IMR-90 (cell line): ENCODE data around the gene RSBN1. TPM values are rescaled to one million over a fixed set of nuclear protein-coding genes. Genes with fewer than 3 reads are reported as not detected.

Experiments used
- ATAC-seq: fragments of 200-7000 bp; cut with Tn5 transposase; 2 replicates; pipeline ENCODE4 v1.9.1; 2020; ENCODE audit warnings: low read depth, mild to moderate bottlenecking, moderate library complexity
- BruUV-seq: library from RNA; stranded (reverse); fragments of 400-500 nt; replicated peaks from 2 replicates; lab custom pipeline; 2021; lab: Mats Ljungman, UMichigan
- CTCF ChIA-PET: fragments of 300-600 bp; formaldehyde crosslinking; extraction: SDS; loops from one replicate; lab custom pipeline; 2021; ENCODE audit warnings: antibody characterized with exemption; lab: Yijun Ruan, JAX
- POLR2A ChIA-PET: fragments of 300-600 bp; sonication (Branson Sonifier 250); formaldehyde crosslinking; loops from one replicate; lab custom pipeline; 2022; ENCODE audit warnings: antibody characterized with exemption; ENCODE audit not compliant: unreplicated experiment; lab: Charles Lee
- DNase-seq: peaks from one replicate; pipeline ENCODE4 v3.0.0; 2013
- H2AFZ ChIP-seq: replicated peaks from 2 replicates; pipeline ENCODE3; 2013; ENCODE audit warnings: low read length, mild to moderate bottlenecking; ENCODE audit not compliant: poor library complexity
- H2AK5ac ChIP-seq: 2 replicates; pipeline ENCODE4 v1.6.1; 2013; ENCODE audit warnings: low read depth, low read length, inconsistent platforms
- H2AK9ac ChIP-seq: replicated peaks from 2 replicates; pipeline ENCODE3; 2013; ENCODE audit warnings: mild to moderate bottlenecking, low read depth, low read length, moderate library complexity; ENCODE audit not compliant: poor library complexity
- H2BK120ac ChIP-seq: 2 replicates; pipeline ENCODE4 v1.6.1; 2013; ENCODE audit warnings: low read depth, low read length, inconsistent platforms
- H2BK15ac ChIP-seq: 3 replicates; pipeline ENCODE4 v1.6.1; 2013; ENCODE audit warnings: low read depth, low read length, inconsistent platforms
- H2BK20ac ChIP-seq: 2 replicates; pipeline ENCODE4 v1.6.1; 2013; ENCODE audit warnings: low read depth, mild to moderate bottlenecking, inconsistent platforms, low read length, moderate library complexity
- H2BK5ac ChIP-seq: 2 replicates; pipeline ENCODE4 v1.6.1; 2013; ENCODE audit warnings: mild to moderate bottlenecking, low read depth, low read length, inconsistent platforms; ENCODE audit not compliant: poor library complexity, severe bottlenecking
- H3K14ac ChIP-seq: replicated peaks from 2 replicates; pipeline ENCODE4 v1.6.1; 2013; ENCODE audit warnings: low read depth, low read length, inconsistent platforms
- H3K18ac ChIP-seq: 2 replicates; pipeline ENCODE4 v1.6.1; 2013; ENCODE audit warnings: low read depth, low read length, control low read depth
- H3K23ac ChIP-seq: 2 replicates; pipeline ENCODE4 v1.6.1; 2013; ENCODE audit warnings: low read depth, low read length, inconsistent platforms
- H3K27ac ChIP-seq: 2 replicates; pipeline ENCODE4 v1.5.1; 2013; ENCODE audit warnings: mild to moderate bottlenecking, control low read depth, low read length; ENCODE audit not compliant: insufficient read depth
- H3K27me3 ChIP-seq: 2 replicates; pipeline ENCODE4 v1.6.1; 2013; ENCODE audit warnings: low read length; ENCODE audit not compliant: control insufficient read depth, insufficient read depth
- H3K36me3 ChIP-seq: 2 replicates; pipeline ENCODE4 v1.6.1; 2013; ENCODE audit warnings: low read length, mixed read lengths; ENCODE audit not compliant: control insufficient read depth, insufficient read depth
- H3K4ac ChIP-seq: 2 replicates; pipeline ENCODE4 v1.6.1; 2013; ENCODE audit warnings: low read depth, low read length, inconsistent platforms
- H3K4me1 ChIP-seq: 2 replicates; pipeline ENCODE4 v1.6.1; 2013; ENCODE audit warnings: low read length, mixed read lengths; ENCODE audit not compliant: control insufficient read depth, insufficient read depth
- H3K4me2 ChIP-seq: 2 replicates; pipeline ENCODE4 v1.6.1; 2013; ENCODE audit warnings: low read depth, mild to moderate bottlenecking, control low read depth, low read length, moderate library complexity
- H3K4me3 ChIP-seq: 2 replicates; pipeline ENCODE4 v1.5.1; 2013; ENCODE audit warnings: low read depth, mild to moderate bottlenecking, control low read depth, low read length, moderate library complexity; ENCODE audit not compliant: insufficient read depth
- H3K56ac ChIP-seq: 2 replicates; pipeline ENCODE4 v1.6.1; 2013; ENCODE audit warnings: low read length, inconsistent platforms; ENCODE audit not compliant: insufficient read depth; ENCODE audit errors: extremely low read depth
- H3K79me1 ChIP-seq, 2 experiments: 2 replicates each; pipeline ENCODE4 v1.6.1; 2013; ENCODE audit warnings: low read length in 2 of 2, inconsistent platforms in 1 of 2, low read depth in 1 of 2
- H3K9ac ChIP-seq: 2 replicates; pipeline ENCODE4 v1.6.1; 2013; ENCODE audit warnings: low read depth, low read length, control low read depth
- H3K9me1 ChIP-seq: 2 replicates; pipeline ENCODE4 v1.6.1; 2013; ENCODE audit warnings: low read length, inconsistent platforms; ENCODE audit not compliant: insufficient read depth
- H3K9me3 ChIP-seq: 2 replicates; pipeline ENCODE4 v1.6.1; 2013; ENCODE audit warnings: low read length; ENCODE audit not compliant: control insufficient read depth, insufficient read depth
- H4K20me1 ChIP-seq: 2 replicates; pipeline ENCODE4 v1.6.1; 2013; ENCODE audit warnings: low read length, inconsistent platforms; ENCODE audit not compliant: insufficient read depth
- H4K5ac ChIP-seq: 2 replicates; pipeline ENCODE4 v1.6.1; 2013; ENCODE audit warnings: mild to moderate bottlenecking, low read depth, low read length, control low read depth
- H4K8ac ChIP-seq, 2 experiments: 2 replicates each; pipeline ENCODE4 v1.6.1; 2013; ENCODE audit warnings: low read depth in 2 of 2, low read length in 2 of 2, control low read depth in 1 of 2, inconsistent platforms in 1 of 2
- H4K91ac ChIP-seq: 2 replicates; pipeline ENCODE4 v1.6.1; 2013; ENCODE audit warnings: low read depth, low read length, inconsistent platforms; ENCODE audit not compliant: insufficient read depth
- BHLHE40 ChIP-seq: fragments of 150-350 bp; IDR thresholded peaks from 2 replicates; pipeline ENCODE4 v1.6.1; 2016; ENCODE audit warnings: mild to moderate bottlenecking, low read depth, low read length
- MXI1 ChIP-seq: IDR thresholded peaks from 2 replicates; pipeline ENCODE4 v1.6.1; 2012; ENCODE audit warnings: low read depth, mild to moderate bottlenecking, low read length, moderate library complexity, borderline replicate concordance
- RCOR1 ChIP-seq: IDR thresholded peaks from 2 replicates; pipeline ENCODE4 v1.6.1; 2012; ENCODE audit warnings: mild to moderate bottlenecking, low read length, improper control_type of control experiment; ENCODE audit not compliant: insufficient replicate concordance
- WGBS, 2 experiments: methylation state at CpG; one replicate each; pipeline versions ENCODE4 v1.1.5 to v1.1.7; 2013; ENCODE audit warnings: missing lambda C conversion rate in 2 of 2; ENCODE audit not compliant: insufficient read length in 1 of 2; ENCODE audit errors: extremely low coverage in 2 of 2; 5-methylcytosine and 5-hydroxymethylcytosine counted together
- dilution Hi-C: fragments of 300-500 bp; cut with HindIII; formaldehyde crosslinking; loops from one replicate; pipeline ENCODE4 v1.14.3; 2018; ENCODE audit warnings: low sequenced_read_pairs; ENCODE audit not compliant: unreplicated experiment
- in situ Hi-C: fragments of 300-500 bp; cut with MboI; formaldehyde crosslinking; loops from 3 replicates; pipeline ENCODE4 v1.14.3; 2019; ENCODE audit warnings: low sequenced_read_pairs, inconsistent platforms, mixed read lengths
- intact Hi-C: fragments of 100-400 bp; cut with micrococcal nuclease; formaldehyde crosslinking; loops from 2 replicates; pipeline ENCODE4 v1.10.0; 2022
- polyA plus RNA-seq, 3 experiments: library from polyadenylated mRNA; depleted of rRNA; stranded (reverse); fragments of >200 nt; gene quantifications; 2 replicates each; pipeline ENCODE4 v1.2.3, GENCODE V29; 2012; ENCODE audit warnings: low replicate concordance in 1 of 3
- total RNA-seq: library from RNA; depleted of rRNA; stranded (reverse); fragments of >200 nt; gene quantifications from 2 replicates; pipeline ENCODE4 v1.2.3, GENCODE V29; 2012
- TF ChIP-seq, protein P1 (sequence below): conservative IDR thresholded peaks from 2 replicates; pipeline ENCODE4 v1.5.1; 2012; ENCODE audit warnings: mild to moderate bottlenecking, low read depth, low read length, improper control_type of control experiment
- TF ChIP-seq, protein P2 (sequence below): fragments of 150-350 bp; IDR thresholded peaks from 2 replicates; pipeline ENCODE4 v1.6.1; 2016; ENCODE audit warnings: low read depth, mild to moderate bottlenecking, low read length, moderate library complexity, borderline replicate concordance

RSBN1 gene
- total and polyA plus RNA-seq, 2 of the 4 experiments (the other 2 are of a cell fraction), result 5.3 to 11.7 TPM

DNA sequence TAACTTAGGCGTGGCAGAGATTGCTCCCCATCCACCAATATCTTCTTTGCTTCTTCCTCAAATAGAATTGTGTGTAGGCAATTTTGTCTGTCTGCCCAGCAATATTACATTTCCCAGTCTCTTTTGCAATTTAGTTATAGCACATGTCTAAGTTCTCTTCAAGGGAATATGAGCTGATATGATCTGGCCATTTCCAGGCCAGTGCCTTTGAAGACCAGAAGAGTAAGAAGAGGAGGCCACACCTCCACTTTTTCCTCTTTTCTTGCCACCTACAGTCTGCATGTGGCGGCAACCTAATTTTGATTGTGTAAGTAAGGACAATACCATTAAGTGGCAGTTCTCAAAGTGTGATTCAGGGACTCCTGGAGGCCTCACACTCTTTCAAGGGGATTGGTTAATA, 6.3 kb upstream of the RSBN1 start:
- H3K56ac ChIP-seq, result no peak overlapping the region
- no peaks in the 10 kb centered on the region for H3K79me1 ChIP-seq
- DNase-seq (no peak), ATAC-seq (no peak)
- H3K9ac ChIP-seq, result no peak overlapping the region
- no peak overlapping the region for H3K4me3 ChIP-seq
- no peaks in the 10 kb centered on the region for H3K9me1 ChIP-seq
- no peaks in the 10 kb centered on the region for H3K4me1 ChIP-seq
- H2BK5ac ChIP-seq, result no peak overlapping the region
- no peak overlapping the region for H2BK120ac ChIP-seq
- no CpG with 5 or more reads among the region's 2 CpGs for WGBS, 2 experiments
- intact Hi-C loops (loop anchor here (10.0 kb wide), 1 partner anchor 424 kb away; the partner anchor contains the start of gene MAGI3), in situ Hi-C loops (no loop called here), dilution Hi-C loops (no loop called here)
- no peaks in the 10 kb centered on the region for H3K27me3 ChIP-seq
- no peak overlapping the region for H3K14ac ChIP-seq
- no peak overlapping the region for H3K4ac ChIP-seq
- H2AK9ac ChIP-seq, result no peak overlapping the region
- H3K27ac ChIP-seq, result no peak overlapping the region
- no TSS peak for BruUV-seq
- no peaks in the 10 kb centered on the region for H4K20me1 ChIP-seq
- no peaks in the 10 kb centered on the region for H3K36me3 ChIP-seq
- H2AK5ac ChIP-seq, result no peak overlapping the region
- no peak overlapping the region for H2BK20ac ChIP-seq
- H2AFZ ChIP-seq, result no peak overlapping the region
- ChIA-PET CTCF (no interaction called here), POLR2A (no interaction called here)
- H2BK15ac ChIP-seq, result no peak overlapping the region
- H3K18ac ChIP-seq, result no peak overlapping the region
- TF ChIP-seq MXI1, result no peak
- no peak for TF ChIP-seq BHLHE40
- TF ChIP-seq RCOR1, result no peak
- TF ChIP-seq, protein P1, sequence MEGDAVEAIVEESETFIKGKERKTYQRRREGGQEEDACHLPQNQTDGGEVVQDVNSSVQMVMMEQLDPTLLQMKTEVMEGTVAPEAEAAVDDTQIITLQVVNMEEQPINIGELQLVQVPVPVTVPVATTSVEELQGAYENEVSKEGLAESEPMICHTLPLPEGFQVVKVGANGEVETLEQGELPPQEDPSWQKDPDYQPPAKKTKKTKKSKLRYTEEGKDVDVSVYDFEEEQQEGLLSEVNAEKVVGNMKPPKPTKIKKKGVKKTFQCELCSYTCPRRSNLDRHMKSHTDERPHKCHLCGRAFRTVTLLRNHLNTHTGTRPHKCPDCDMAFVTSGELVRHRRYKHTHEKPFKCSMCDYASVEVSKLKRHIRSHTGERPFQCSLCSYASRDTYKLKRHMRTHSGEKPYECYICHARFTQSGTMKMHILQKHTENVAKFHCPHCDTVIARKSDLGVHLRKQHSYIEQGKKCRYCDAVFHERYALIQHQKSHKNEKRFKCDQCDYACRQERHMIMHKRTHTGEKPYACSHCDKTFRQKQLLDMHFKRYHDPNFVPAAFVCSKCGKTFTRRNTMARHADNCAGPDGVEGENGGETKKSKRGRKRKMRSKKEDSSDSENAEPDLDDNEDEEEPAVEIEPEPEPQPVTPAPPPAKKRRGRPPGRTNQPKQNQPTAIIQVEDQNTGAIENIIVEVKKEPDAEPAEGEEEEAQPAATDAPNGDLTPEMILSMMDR, result no peak
- TF ChIP-seq, protein P2, sequence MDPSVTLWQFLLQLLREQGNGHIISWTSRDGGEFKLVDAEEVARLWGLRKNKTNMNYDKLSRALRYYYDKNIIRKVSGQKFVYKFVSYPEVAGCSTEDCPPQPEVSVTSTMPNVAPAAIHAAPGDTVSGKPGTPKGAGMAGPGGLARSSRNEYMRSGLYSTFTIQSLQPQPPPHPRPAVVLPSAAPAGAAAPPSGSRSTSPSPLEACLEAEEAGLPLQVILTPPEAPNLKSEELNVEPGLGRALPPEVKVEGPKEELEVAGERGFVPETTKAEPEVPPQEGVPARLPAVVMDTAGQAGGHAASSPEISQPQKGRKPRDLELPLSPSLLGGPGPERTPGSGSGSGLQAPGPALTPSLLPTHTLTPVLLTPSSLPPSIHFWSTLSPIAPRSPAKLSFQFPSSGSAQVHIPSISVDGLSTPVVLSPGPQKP, result no peak
- H3K9me3 ChIP-seq, result no peaks in the 10 kb centered on the region
- no peak overlapping the region for H4K5ac ChIP-seq
- no peak overlapping the region for H4K8ac ChIP-seq
- no peak overlapping the region for H3K23ac ChIP-seq
- H4K91ac ChIP-seq, result no peak overlapping the region
- no peak overlapping the region for H3K4me2 ChIP-seq
